ENCODE results near the gene SFMBT2.
A peak's percentile ranks its signal among the peaks of the same experiment; 100 is the strongest.
"Not testable (repeated sequence)": the region's sequence is repeated elsewhere in the genome, so short reads cannot be mapped to it uniquely, and the experiment has no call there.

The SFMBT2 gene

GRCh38 chr10:7401156-7401555, 9.7 kb downstream of the SFMBT2 start:
- DNase-seq (no peak), ATAC-seq (no peak)

GRCh38 chr10:7400068-7400715, 10.6 kb downstream of the SFMBT2 start:
- DNase-seq (no peak), ATAC-seq (no peak)

- no peak for DNase-seq
- no peak for ATAC-seq
Observed at GRCh38 chr10:7399533-7399932, 11.3 kb downstream of the SFMBT2 start.

DNA sequence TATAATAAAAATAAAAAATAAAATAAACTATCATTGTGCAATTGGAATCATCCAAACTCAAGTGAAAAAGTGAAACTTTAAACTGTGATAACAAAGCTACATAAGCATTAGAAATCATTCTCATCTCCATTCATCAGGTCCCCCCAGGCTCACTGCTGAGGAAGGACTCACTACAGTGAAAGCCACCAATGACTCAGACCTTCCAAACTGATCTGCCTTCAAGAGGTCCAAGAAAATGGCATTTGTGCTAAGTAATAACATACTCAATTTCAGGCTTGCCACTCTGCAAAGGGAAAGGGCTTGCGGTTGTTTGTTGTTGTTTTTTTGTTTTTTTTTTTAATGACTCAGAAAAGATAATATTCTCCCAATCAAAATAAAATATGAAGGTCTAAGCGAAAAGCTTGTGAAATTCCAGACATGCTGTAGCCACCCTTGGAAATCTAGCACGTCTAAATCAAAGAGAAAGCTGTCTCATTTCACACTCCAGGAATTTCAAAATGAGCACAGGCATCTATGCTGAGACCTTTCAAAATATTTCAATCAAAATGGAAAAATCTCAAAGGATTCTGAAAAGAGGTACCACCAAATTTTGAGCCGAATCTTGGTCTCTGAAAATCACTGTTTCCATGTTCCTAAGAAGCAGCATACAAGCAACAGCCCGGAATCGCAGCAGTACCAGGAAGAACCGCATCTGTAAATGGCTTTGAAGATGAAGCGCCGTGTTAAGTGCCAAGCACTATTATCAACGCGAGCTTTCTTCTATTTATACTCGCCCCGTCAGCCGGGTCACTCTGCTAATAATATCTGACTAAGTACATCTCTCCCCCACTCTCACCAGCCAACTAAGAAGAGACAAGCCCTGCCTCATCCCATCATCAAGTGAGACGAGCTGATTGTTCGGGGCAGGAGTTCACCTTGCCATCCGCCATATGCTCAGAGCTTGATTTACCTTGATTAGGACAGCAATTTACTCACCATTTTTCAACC, 13.5 kb downstream of the SFMBT2 start:
- ATAC-seq (peak; percentile 97), DNase-seq (peak; percentile 37)

DNA sequence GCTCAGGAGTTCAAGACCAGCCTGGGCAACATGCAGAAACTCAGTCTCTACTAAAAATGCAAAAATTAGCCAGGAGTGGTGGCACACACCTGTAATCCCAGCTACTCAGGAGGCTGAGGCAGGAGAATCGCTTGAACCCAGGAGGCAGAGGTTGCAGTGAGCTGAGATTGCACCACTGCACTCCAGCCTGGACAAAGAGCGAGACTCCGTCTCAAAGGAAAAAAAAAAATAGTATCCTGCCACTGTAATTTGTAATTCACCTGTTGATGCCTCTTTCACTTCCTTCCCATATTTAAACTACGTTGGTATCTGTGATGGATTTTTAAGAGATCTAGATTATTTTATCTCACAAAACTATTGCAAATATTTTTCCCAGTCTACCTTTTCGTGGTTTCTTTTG, 18.5 kb downstream of the SFMBT2 start:
- not testable (repeated sequence) for ATAC-seq, DNase-seq

- DNase-seq (no peak), ATAC-seq (no peak)
Observed at GRCh38 chr10:7391748-7392147, 19.1 kb downstream of the SFMBT2 start.

- not testable (repeated sequence) for DNase-seq, ATAC-seq
Observed at GRCh38 chr10:7390689-7391110, 20.1 kb downstream of the SFMBT2 start.

GRCh38 chr10:7389844-7390243, 21.0 kb downstream of the SFMBT2 start:
- ATAC-seq: no peak
- DNase-seq: no peak

DNA sequence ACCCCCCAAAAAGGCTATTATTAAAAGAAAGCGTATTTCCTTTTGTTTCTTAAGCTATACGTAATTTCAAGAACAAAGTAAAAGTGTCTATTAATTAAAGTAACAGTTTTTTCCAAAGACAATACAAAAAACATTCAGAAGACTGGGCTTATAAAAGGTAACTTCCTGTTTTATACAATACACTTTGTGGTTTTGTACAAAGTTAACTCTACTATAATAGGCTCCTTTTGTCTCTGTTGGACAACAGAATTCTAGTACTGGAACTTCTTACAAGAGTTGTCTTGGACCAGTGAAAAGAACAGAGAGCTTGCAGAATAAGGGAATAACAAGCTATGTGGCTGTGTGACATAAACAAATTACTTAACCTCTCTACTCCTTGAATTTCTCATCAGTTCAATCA, 21.5 kb downstream of the SFMBT2 start:
- no peak for ATAC-seq
- no peak for DNase-seq

DNA sequence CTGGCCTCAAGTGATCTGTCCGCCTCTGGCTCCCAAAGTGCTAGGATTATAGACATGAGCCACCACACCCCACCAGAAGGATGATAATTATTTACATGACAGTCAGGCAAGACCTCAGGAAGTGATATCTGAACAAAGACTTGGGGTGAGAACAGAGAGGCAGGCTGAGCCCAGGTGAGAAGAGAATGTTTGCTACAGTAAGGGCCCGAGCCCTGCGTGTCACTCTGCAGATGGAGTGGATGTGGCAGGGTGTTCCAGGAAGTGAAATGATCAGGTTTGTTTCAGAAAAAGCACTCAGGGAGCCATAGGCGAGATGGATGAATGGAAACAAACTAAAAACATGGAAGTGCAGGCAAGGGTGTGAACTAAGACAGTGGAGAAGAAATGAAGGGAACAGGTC, 22.2 kb downstream of the SFMBT2 start:
- peak; percentile 28 for ATAC-seq
- DNase-seq: no peak

- ATAC-seq, DNase-seq: not testable (repeated sequence)
Observed at GRCh38 chr10:7388149-7388548, 22.7 kb downstream of the SFMBT2 start.

DNA sequence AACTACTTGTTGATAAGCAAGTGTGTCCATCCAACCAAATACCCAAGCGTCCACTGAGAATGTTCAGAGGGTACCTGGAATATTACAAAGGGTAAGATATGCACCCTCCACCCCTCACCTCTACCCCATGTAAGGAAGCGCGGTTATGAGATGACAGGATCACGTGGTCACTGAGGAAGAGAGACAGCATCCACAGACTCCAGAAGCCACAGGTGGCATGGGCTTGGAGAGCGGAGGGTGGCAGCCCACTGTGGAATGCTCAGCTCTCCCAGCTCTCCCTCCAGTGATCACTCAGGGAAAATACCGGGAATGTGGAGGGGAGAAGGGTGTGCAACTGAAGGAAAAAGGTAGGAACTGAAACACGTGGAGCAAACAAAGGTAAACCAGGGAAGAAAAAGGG, 25.7 kb downstream of the SFMBT2 start:
- DNase-seq (no peak), ATAC-seq (no peak)

DNA sequence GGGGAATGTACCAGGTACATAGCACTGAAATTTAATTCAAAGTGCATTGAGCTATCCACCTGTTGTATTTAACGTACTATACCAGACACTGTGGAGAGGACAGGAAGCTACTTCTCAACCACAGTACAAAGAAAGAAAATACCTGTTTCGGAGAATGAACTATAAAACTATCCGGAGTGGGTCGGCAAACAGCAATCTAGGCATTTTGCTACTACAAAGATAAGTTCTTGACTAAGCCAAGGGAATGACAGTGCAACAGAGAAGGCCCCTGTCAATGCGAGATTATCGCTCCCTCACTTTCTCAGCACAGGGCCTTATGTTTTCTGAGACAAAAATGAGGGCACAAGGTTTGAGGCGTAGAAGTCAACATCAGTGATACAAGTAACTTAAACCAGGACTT, 27.4 kb downstream of the SFMBT2 start:
- DNase-seq (no peak), ATAC-seq (no peak)

DNA sequence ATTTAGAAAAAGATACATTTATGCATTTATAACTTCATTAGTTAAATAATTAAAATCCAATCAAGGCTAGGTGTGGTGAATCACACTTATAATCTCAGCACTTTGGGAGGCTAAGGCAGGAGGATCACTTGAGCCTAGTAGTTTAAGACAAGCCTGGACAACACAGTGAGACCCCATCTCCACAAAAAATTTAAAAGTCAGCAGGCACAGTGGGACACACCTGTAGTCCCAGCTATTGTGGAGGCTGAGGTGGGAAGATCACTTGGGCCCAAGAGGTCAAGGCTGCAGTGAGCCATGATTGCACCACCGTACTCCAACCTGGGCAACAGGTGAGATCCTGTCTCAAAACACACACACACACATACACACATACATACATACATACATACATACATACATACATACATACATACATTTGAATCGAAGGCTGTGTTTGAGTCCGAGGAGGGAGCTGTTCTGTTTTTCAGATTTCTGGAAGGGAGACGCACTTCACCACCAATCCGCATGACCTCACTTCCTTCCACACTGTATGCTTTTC, 30.1 kb downstream of the SFMBT2 start:
- ATAC-seq (no peak), DNase-seq (no peak)

GRCh38 chr10:7378602-7379403, 32.0 kb downstream of the SFMBT2 start:
- peak; percentile 16 for DNase-seq

GRCh38 chr10:7377614-7378248, 33.1 kb downstream of the SFMBT2 start:
- ATAC-seq (peak; percentile 40), DNase-seq (no peak)

More at GRCh38 chr10:7378602-7379403, 32.0 kb downstream of the SFMBT2 start:
- peak; percentile 28 for ATAC-seq

DNA sequence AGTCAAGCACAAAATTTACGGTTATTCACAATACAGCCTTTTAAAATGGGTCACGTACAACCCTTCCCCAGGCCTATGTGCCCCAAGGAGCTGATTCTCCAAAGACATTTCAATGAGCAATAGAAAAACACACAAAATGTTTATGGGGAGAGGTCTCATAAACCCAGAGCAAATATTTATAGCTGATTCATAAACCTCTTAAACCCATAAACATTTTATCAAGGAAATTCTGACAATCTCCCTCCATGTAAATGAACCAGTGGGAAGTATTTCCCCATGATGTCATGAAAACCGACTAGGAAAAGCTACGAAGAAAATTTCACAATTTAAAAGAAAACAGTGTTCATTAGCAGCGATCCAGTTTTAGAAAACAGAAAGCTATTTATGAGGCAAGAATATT, 36.0 kb downstream of the SFMBT2 start:
- DNase-seq (no peak), ATAC-seq (no peak)

GRCh38 chr10:7373039-7373438, 37.8 kb downstream of the SFMBT2 start:
- DNase-seq: no peak
- ATAC-seq: no peak

GRCh38 chr10:7372504-7372903, 38.3 kb downstream of the SFMBT2 start:
- no peak for DNase-seq

DNA sequence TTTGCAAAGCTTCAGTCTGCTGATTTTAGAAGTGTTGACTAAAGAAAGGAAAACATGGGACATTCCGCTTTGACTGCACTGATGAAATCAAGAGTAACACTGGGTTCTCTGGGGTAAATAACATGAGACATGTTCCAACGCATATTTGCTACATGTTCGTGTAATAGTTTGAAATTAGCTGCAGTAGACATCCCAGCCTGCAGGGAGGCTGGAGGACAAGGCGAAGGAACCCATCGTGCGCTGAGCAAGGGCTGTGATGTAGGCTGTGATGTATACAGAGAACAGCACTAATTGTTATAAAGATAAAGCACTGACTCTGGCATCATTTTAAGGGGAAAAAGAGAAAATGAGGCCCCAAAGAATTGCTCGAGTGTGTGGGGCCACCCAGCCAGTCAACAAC, 40.3 kb downstream of the SFMBT2 start:
- DNase-seq (no peak), ATAC-seq (no peak)

More at GRCh38 chr10:7372504-7372903, 38.3 kb downstream of the SFMBT2 start:
- ATAC-seq: no peak

DNA sequence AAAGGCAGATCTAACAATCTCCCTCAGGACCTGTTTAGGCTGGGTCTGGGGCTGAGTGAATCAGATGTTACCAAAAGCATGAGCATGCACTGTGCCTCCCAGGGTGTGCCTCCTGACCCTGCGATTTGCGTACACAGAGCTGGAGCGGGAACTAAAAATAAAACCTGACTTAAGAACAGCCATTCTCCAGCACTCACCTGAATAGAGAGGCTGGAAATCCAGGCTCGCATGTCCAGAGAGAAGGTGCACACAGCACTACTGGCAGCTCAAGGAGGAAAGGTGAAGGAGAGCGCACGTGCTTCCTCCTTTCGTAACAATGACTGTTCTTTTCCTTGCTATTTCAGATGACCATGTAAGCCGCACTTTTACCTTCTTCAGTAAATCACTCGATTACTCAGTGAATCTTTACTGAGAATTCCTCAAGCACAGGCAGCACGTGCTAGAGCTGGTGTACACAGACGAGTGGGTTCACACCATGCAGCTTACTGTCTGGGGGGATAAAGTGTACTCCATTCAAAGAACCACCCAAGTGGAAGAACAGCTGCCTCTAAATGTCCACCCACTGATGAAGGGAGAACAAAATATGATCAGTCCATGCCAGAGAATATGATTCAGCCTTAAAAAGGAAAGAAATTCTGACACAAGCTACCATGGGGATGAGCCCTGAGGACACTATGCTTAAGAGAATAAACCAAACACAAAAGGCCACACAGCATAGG, 45.6 kb downstream of the SFMBT2 start:
- ATAC-seq: no peak
- no peak for DNase-seq
